A549 (cell line): ENCODE measurements around the gene DLG2. TPM values are rescaled to one million over a fixed set of nuclear protein-coding genes. Genes with fewer than 3 reads are reported as not detected.

Source experiments
- ATAC-seq, 2 experiments: fragments of 200-7000 bp in 1 of 2; fragments of >200 bp in 1 of 2; cut with Nextera tagmentation in 1 of 2; cut with Tn5 transposase in 1 of 2; 3 replicates each; pipeline versions ENCODE4 v1.8.0 to v1.9.1; 2018 to 2020; ENCODE audit warnings: mild to moderate bottlenecking in 1 of 2, moderate library complexity in 1 of 2
- CTCF ChIA-PET: fragments of 300-600 bp; sonication (Branson Sonifier 250); formaldehyde crosslinking; extraction: SDS; loops from one replicate; lab custom pipeline; 2021; ENCODE audit warnings: antibody characterized with exemption, inconsistent platforms; lab: Yijun Ruan, JAX
- POLR2A ChIA-PET: fragments of 350-600 bp; formaldehyde crosslinking; extraction: SDS; loops from one replicate; lab custom pipeline; 2021; ENCODE audit warnings: antibody characterized with exemption, inconsistent platforms; lab: Yijun Ruan, JAX
- DNase-seq, 2 experiments: peaks; one replicate each; pipeline versions ENCODE4 v3.0.0 to v3.0.0-alpha.2; 2011 to 2016; ENCODE audit warnings: low read depth in 1 of 2, low spot score in 1 of 2
- FAIRE-seq: peaks from 2 replicates; lab custom pipeline; 2011; peaks lifted over from hg19 to GRCh38; lab: Jason Lieb, UNC
- H3K27ac ChIP-seq, 2 experiments: fragments of >200 bp; sonication (Bioruptor Twin); formaldehyde crosslinking; 3 replicates each; pipeline ENCODE4 v1.5.1; 2016 to 2017
- H3K4me1 ChIP-seq: fragments of >200 bp; sonication (Bioruptor Twin); formaldehyde crosslinking; 3 replicates; pipeline ENCODE4 v1.6.1; 2016
- H3K4me2 ChIP-seq: fragments of >200 bp; sonication (Bioruptor Twin); formaldehyde crosslinking; 3 replicates; pipeline ENCODE4 v1.6.1; 2016
- H3K4me3 ChIP-seq: fragments of >200 bp; sonication (Bioruptor Twin); formaldehyde crosslinking; 3 replicates; pipeline ENCODE4 v1.5.1; 2016
- H3K9me3 ChIP-seq: fragments of >200 bp; sonication (Bioruptor Twin); formaldehyde crosslinking; 3 replicates; pipeline ENCODE4 v1.6.1; 2016
- CBX8 ChIP-seq: fragments of 200-600 bp; sonication (generic); IDR thresholded peaks from 2 replicates; pipeline ENCODE4 v1.6.1; 2016
- CEBPB ChIP-seq, 2 experiments: fragments of >200 bp in 1 of 2; sonication (Bioruptor Twin) in 1 of 2; formaldehyde crosslinking in 1 of 2; IDR thresholded peaks; 2 replicates each; pipeline ENCODE4 v1.6.1; 2012 to 2016
- CTCF ChIP-seq: fragments of >200 bp; sonication (Bioruptor Twin); formaldehyde crosslinking; IDR thresholded peaks from 3 replicates; pipeline ENCODE4 v1.5.1; 2016
- FOXS1 ChIP-seq: fragments of 250-450 bp; sonication (Bioruptor Pico); IDR thresholded peaks from 2 replicates; pipeline ENCODE4 v1.5.0; 2020; ENCODE audit warnings: mild to moderate bottlenecking, moderate library complexity
- GATA3 ChIP-seq: IDR thresholded peaks from 2 replicates; pipeline ENCODE4 v1.6.1; 2012; ENCODE audit warnings: borderline replicate concordance
- HDAC2 ChIP-seq: fragments of 200-600 bp; sonication (generic); IDR thresholded peaks from 2 replicates; pipeline ENCODE4 v1.6.1; 2016
- MYC ChIP-seq: IDR thresholded peaks from 2 replicates; pipeline ENCODE4 v1.6.1; 2012; ENCODE audit warnings: mild to moderate bottlenecking, inconsistent platforms, low read length, improper control_type of control experiment, borderline replicate concordance
- NFE2L2 ChIP-seq: fragments of 150-350 bp; conservative IDR thresholded peaks from 2 replicates; pipeline ENCODE4 v1.6.1; 2014; ENCODE audit warnings: low read length
- NPAS2 ChIP-seq: fragments of 250-450 bp; sonication (Bioruptor Pico); IDR thresholded peaks from 2 replicates; pipeline ENCODE4 v1.8.0; 2022; ENCODE audit warnings: mild to moderate bottlenecking, moderate library complexity, borderline replicate concordance
- PHF8 ChIP-seq: fragments of 200-600 bp; sonication (generic); IDR thresholded peaks from 2 replicates; pipeline ENCODE4 v1.6.1; 2016; ENCODE audit warnings: low read depth, mild to moderate bottlenecking, antibody characterized with exemption, moderate library complexity, borderline replicate concordance
- RAD21 ChIP-seq, 2 experiments: fragments of >200 bp in 1 of 2; sonication (Bioruptor Twin) in 1 of 2; formaldehyde crosslinking in 1 of 2; IDR thresholded peaks in 1 of 2; conservative IDR thresholded peaks in 1 of 2; 2 replicates in 1 of 2; 3 replicates in 1 of 2; pipeline ENCODE4 v1.6.1; 2012 to 2018; ENCODE audit warnings: inconsistent platforms in 1 of 2
- REST ChIP-seq: fragments of 200-600 bp; sonication (generic); IDR thresholded peaks from 2 replicates; pipeline ENCODE4 v1.6.1; 2016; ENCODE audit warnings: antibody characterized with exemption, mild to moderate bottlenecking, moderate library complexity
- RFX5 ChIP-seq: fragments of 450-650 bp; IDR thresholded peaks from 2 replicates; pipeline ENCODE4 v1.7.1; 2014; ENCODE audit warnings: antibody characterized with exemption, mild to moderate bottlenecking, moderate library complexity
- SMC3 ChIP-seq: fragments of >200 bp; sonication (Bioruptor Twin); formaldehyde crosslinking; IDR thresholded peaks from 3 replicates; pipeline ENCODE4 v1.6.1; 2018; ENCODE audit warnings: inconsistent platforms
- WGBS: methylation state at CpG from one replicate; pipeline ENCODE4 v1.1.6; 2017; ENCODE audit errors: missing lambda C conversion rate; 5-methylcytosine and 5-hydroxymethylcytosine counted together
- polyA plus RNA-seq, 4 experiments: library from polyadenylated mRNA; depleted of rRNA in 3 of 4; stranded (reverse); fragments of >200 nt; fragmentation: RNase III in 1 of 4; extraction: RNeasy Plus Mini Kit Qiagen cat#74134 plus additional on column Dnase treatment in 1 of 4; gene quantifications; 2 replicates in 3 of 4; 3 replicates in 1 of 4; pipeline ENCODE4 v1.2.3, GENCODE V29; 2011 to 2017
- TF ChIP-seq, protein P1 (sequence below): fragments of 250-450 bp; sonication (Bioruptor Pico); IDR thresholded peaks from 2 replicates; pipeline ENCODE4 v1.5.0; 2021; ENCODE audit warnings: mild to moderate bottlenecking, moderate library complexity, borderline replicate concordance
- TF ChIP-seq, protein P2 (sequence below): fragments of >200 bp; sonication (Bioruptor Twin); formaldehyde crosslinking; IDR thresholded peaks from 3 replicates; pipeline ENCODE4 v1.6.1; 2016

DLG2 gene
- polyA plus RNA-seq, 2 of the 4 experiments (the other 2 are of a cell fraction) = 0.26 to 0.79 TPM

GRCh38 chr11:85663753-85664614 is 36.8 kb upstream of the DLG2 start:
- WGBS = 2% methylated on average over 43 of the region's 73 CpGs
- DNase-seq (peak; percentile 52 to 76), FAIRE-seq (no peak), ATAC-seq (peak; percentile 72 to 80)
- peak overlapping the region; percentile 87 for H3K4me3 ChIP-seq
- H3K4me2 ChIP-seq = peak overlapping the region; percentile 94
- H3K9me3 ChIP-seq = no peaks in the 10 kb centered on the region
- CTCF ChIA-PET = interaction anchor here (0.8 to 2.8 kb wide), 9 partner anchors 13 to 180 kb away, joined by 3 to 11 read pairs (median 4); partner anchors contain the start of gene TMEM126A
- H3K4me1 ChIP-seq = peaks cover 36% of the 10 kb centered on the region
- TF ChIP-seq RAD21 (conservative IDR thresholded peaks at IDR 0.05 in 1 of 2, IDR thresholded peaks at IDR 0.05 in 1 of 2) = peak; percentile 15 to 22; a peak in 3 of 5 replicates
- peak; percentile 40; the same call in 2 of the 3 replicates for TF ChIP-seq CTCF
- peak; percentile 23; the same call in 1 of the 3 replicates for TF ChIP-seq SMC3
- TF ChIP-seq CBX8 = no peak
- POLR2A ChIA-PET = interaction anchor here (1.1 to 3.7 kb wide), 10 partner anchors 8 to 846 kb away, joined by 3 to 37 read pairs (median 4); partner anchors contain the start of genes DLG2, TMEM126A and TMEM126B
- H3K27ac ChIP-seq = peak overlapping the region; percentile 95 to 96

DNA sequence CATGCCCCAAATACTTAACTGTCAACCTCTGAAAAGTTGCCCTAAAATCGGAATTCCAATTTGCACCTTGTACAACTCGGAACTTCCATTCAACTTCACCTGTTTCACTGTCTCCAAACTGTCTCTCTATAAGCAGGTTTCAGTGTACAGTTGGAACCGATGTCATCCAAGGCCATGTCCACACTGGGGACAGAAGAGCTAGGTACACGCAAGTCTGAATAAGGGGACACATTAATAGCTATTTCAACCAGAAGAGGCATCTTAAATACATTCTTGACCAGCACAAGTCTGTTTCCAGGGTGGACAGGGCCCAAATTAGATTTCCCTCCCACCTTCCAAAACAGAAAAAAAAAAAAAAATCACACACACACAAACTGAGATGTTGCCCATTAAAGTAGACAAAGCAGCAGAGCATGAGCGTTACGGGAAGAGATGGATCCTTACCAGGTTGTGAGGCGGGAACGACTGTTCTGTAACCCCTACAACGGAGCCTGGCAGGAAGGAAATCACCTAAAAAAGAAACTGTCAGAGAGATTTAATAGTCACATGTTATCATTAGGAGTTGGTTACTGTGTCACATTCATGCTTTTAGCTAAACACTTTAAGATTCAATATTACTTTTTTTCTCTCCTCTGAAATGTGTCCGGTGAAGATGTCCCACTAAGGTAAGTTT is 36.1 kb upstream of the DLG2 start:
- DNase-seq (no peak), FAIRE-seq (no peak), ATAC-seq (no peak)
- Histone ChIP-seq H3K4me3 (peak overlapping the region; percentile 87), H3K4me2 (peak overlapping the region; percentile 94), H3K4me1 (peaks cover 42% of the 10 kb centered on the region), H3K9me3 (no peaks in the 10 kb centered on the region), H3K27ac (peak overlapping the region; percentile 95 to 96)
- CTCF ChIA-PET = interaction anchor here (0.7 to 2.8 kb wide), 7 partner anchors 12 to 210 kb away, joined by 3 to 11 read pairs (median 4); partner anchors contain the start of genes CCDC83 and TMEM126A
- TF ChIP-seq CEBPB (IDR thresholded peaks at IDR 0.05) = no peak
- TF ChIP-seq PHF8 = no peak
- TF ChIP-seq GATA3 = no peak
- TF ChIP-seq, protein P1, sequence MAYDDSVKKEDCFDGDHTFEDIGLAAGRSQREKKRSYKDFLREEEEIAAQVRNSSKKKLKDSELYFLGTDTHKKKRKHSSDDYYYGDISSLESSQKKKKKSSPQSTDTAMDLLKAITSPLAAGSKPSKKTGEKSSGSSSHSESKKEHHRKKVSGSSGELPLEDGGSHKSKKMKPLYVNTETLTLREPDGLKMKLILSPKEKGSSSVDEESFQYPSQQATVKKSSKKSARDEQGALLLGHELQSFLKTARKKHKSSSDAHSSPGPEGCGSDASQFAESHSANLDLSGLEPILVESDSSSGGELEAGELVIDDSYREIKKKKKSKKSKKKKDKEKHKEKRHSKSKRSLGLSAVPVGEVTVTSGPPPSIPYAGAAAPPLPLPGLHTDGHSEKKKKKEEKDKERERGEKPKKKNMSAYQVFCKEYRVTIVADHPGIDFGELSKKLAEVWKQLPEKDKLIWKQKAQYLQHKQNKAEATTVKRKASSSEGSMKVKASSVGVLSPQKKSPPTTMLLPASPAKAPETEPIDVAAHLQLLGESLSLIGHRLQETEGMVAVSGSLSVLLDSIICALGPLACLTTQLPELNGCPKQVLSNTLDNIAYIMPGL (CRISPR knock-in tag) = no peak
- no peak for TF ChIP-seq CTCF
- no peak for TF ChIP-seq FOXS1
- TF ChIP-seq, protein P2, sequence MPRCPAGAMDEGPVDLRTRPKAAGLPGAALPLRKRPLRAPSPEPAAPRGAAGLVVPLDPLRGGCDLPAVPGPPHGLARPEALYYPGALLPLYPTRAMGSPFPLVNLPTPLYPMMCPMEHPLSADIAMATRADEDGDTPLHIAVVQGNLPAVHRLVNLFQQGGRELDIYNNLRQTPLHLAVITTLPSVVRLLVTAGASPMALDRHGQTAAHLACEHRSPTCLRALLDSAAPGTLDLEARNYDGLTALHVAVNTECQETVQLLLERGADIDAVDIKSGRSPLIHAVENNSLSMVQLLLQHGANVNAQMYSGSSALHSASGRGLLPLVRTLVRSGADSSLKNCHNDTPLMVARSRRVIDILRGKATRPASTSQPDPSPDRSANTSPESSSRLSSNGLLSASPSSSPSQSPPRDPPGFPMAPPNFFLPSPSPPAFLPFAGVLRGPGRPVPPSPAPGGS = no peak
- no peak for TF ChIP-seq REST
- no peak for TF ChIP-seq RFX5
- no peak for TF ChIP-seq HDAC2
- no peak for TF ChIP-seq MYC
- TF ChIP-seq NFE2L2 = no peak
- no peak for TF ChIP-seq NPAS2 (CRISPR knock-in tag)
- WGBS = 1% methylated on average over 10 of the region's 10 CpGs
- POLR2A ChIA-PET = interaction anchor here (0.6 to 3.7 kb wide), 2 partner anchors 15 to 406 kb away, joined by 3 to 37 read pairs; partner anchors contain the start of genes PICALM and TMEM126A
